A549 (cell line): ENCODE measurements around the gene ZNF646. TPM values are rescaled to one million over a fixed set of nuclear protein-coding genes. Genes with fewer than 3 reads are reported as not detected.

Experiments
- ATAC-seq, 2 experiments: fragments of 200-7000 bp in 1 of 2; fragments of >200 bp in 1 of 2; cut with Nextera tagmentation in 1 of 2; cut with Tn5 transposase in 1 of 2; 3 replicates each; pipeline versions ENCODE4 v1.8.0 to v1.9.1; 2018 to 2020; ENCODE audit warnings: mild to moderate bottlenecking in 1 of 2, moderate library complexity in 1 of 2
- CTCF ChIA-PET: fragments of 300-600 bp; sonication (Branson Sonifier 250); formaldehyde crosslinking; extraction: SDS; loops from one replicate; lab custom pipeline; 2021; ENCODE audit warnings: antibody characterized with exemption, inconsistent platforms; lab: Yijun Ruan, JAX
- POLR2A ChIA-PET: fragments of 350-600 bp; formaldehyde crosslinking; extraction: SDS; loops from one replicate; lab custom pipeline; 2021; ENCODE audit warnings: antibody characterized with exemption, inconsistent platforms; lab: Yijun Ruan, JAX
- DNase-seq, 2 experiments: peaks; one replicate each; pipeline versions ENCODE4 v3.0.0 to v3.0.0-alpha.2; 2011 to 2016; ENCODE audit warnings: low read depth in 1 of 2, low spot score in 1 of 2
- FAIRE-seq: peaks from 2 replicates; lab custom pipeline; 2011; peaks lifted over from hg19 to GRCh38; lab: Jason Lieb, UNC
- H3K27ac ChIP-seq, 2 experiments: fragments of >200 bp; sonication (Bioruptor Twin); formaldehyde crosslinking; 3 replicates each; pipeline ENCODE4 v1.5.1; 2016 to 2017
- H3K4me1 ChIP-seq: fragments of >200 bp; sonication (Bioruptor Twin); formaldehyde crosslinking; 3 replicates; pipeline ENCODE4 v1.6.1; 2016
- H3K4me2 ChIP-seq: fragments of >200 bp; sonication (Bioruptor Twin); formaldehyde crosslinking; 3 replicates; pipeline ENCODE4 v1.6.1; 2016
- H3K4me3 ChIP-seq: fragments of >200 bp; sonication (Bioruptor Twin); formaldehyde crosslinking; 3 replicates; pipeline ENCODE4 v1.5.1; 2016
- H3K9me3 ChIP-seq: fragments of >200 bp; sonication (Bioruptor Twin); formaldehyde crosslinking; 3 replicates; pipeline ENCODE4 v1.6.1; 2016
- BCL3 ChIP-seq: fragments of >200 bp; sonication (Bioruptor Twin); formaldehyde crosslinking; IDR thresholded peaks from 3 replicates; pipeline ENCODE4 v1.6.1; 2016
- BHLHE40 ChIP-seq: IDR thresholded peaks from 2 replicates; pipeline ENCODE4 v1.6.1; 2012; ENCODE audit warnings: low read depth, low read length, inconsistent platforms
- CHD2 ChIP-seq: fragments of 150-350 bp; IDR thresholded peaks from 2 replicates; pipeline ENCODE4 v1.6.1; 2014; ENCODE audit warnings: low read length; ENCODE audit not compliant: partially characterized antibody
- EP300 ChIP-seq, 2 experiments: fragments of >200 bp; sonication (Bioruptor Twin); formaldehyde crosslinking; IDR thresholded peaks; 2 replicates in 1 of 2; 3 replicates in 1 of 2; pipeline ENCODE4 v1.6.1; 2016 to 2017
- FOSL2 ChIP-seq, 2 experiments: fragments of 450-650 bp in 1 of 2; fragments of >200 bp in 1 of 2; sonication (Bioruptor Twin) in 1 of 2; formaldehyde crosslinking; IDR thresholded peaks; 2 replicates each; pipeline versions ENCODE4 v1.5.0 to v1.6.1; 2016 to 2020; ENCODE audit warnings: mild to moderate bottlenecking in 1 of 2, moderate library complexity in 1 of 2
- GATA3 ChIP-seq: IDR thresholded peaks from 2 replicates; pipeline ENCODE4 v1.6.1; 2012; ENCODE audit warnings: borderline replicate concordance
- HOXA7 ChIP-seq: fragments of 250-450 bp; sonication (Bioruptor Pico); IDR thresholded peaks from 2 replicates; pipeline ENCODE4 v1.5.0; 2020; ENCODE audit warnings: mild to moderate bottlenecking, moderate library complexity
- HOXB13 ChIP-seq: fragments of 250-450 bp; sonication (Bioruptor Pico); IDR thresholded peaks from 2 replicates; pipeline ENCODE4 v1.5.0; 2020; ENCODE audit warnings: low read depth, mild to moderate bottlenecking, moderate library complexity
- JUNB ChIP-seq: fragments of >200 bp; sonication (Bioruptor Twin); formaldehyde crosslinking; IDR thresholded peaks from 2 replicates; pipeline ENCODE4 v1.6.1; 2016
- KDM1A ChIP-seq: fragments of 200-600 bp; sonication (generic); IDR thresholded peaks from 2 replicates; pipeline ENCODE4 v1.6.1; 2016; ENCODE audit warnings: low read depth, mild to moderate bottlenecking
- KDM5A ChIP-seq: fragments of 200-600 bp; sonication (generic); IDR thresholded peaks from 2 replicates; pipeline ENCODE4 v1.6.1; 2016; ENCODE audit warnings: antibody characterized with exemption, mild to moderate bottlenecking
- MAFK ChIP-seq: fragments of 450-650 bp; IDR thresholded peaks from 2 replicates; pipeline ENCODE4 v1.6.1; 2014; ENCODE audit not compliant: partially characterized antibody
- MYC ChIP-seq: IDR thresholded peaks from 2 replicates; pipeline ENCODE4 v1.6.1; 2012; ENCODE audit warnings: mild to moderate bottlenecking, inconsistent platforms, low read length, improper control_type of control experiment, borderline replicate concordance
- POLR2AphosphoS2 ChIP-seq: conservative IDR thresholded peaks from 2 replicates; pipeline ENCODE4 v1.6.1; 2012; ENCODE audit warnings: low read length, improper control_type of control experiment, inconsistent platforms
- RAD21 ChIP-seq, 2 experiments: fragments of >200 bp in 1 of 2; sonication (Bioruptor Twin) in 1 of 2; formaldehyde crosslinking in 1 of 2; IDR thresholded peaks in 1 of 2; conservative IDR thresholded peaks in 1 of 2; 2 replicates in 1 of 2; 3 replicates in 1 of 2; pipeline ENCODE4 v1.6.1; 2012 to 2018; ENCODE audit warnings: inconsistent platforms in 1 of 2
- TFCP2L1 ChIP-seq: fragments of 250-450 bp; sonication (Bioruptor Pico); IDR thresholded peaks from 2 replicates; pipeline ENCODE4 v1.5.0; 2021; ENCODE audit warnings: mild to moderate bottlenecking
- ZC3H11A ChIP-seq: fragments of 450-650 bp; IDR thresholded peaks from 2 replicates; pipeline ENCODE4 v1.6.1; 2014; ENCODE audit warnings: antibody characterized with exemption, mild to moderate bottlenecking
- ZNF302 ChIP-seq: fragments of 250-450 bp; sonication (Bioruptor Pico); IDR thresholded peaks from 2 replicates; pipeline ENCODE4 v1.9.0; 2021; ENCODE audit warnings: inconsistent platforms, mild to moderate bottlenecking, moderate library complexity
- ZSCAN20 ChIP-seq: fragments of 250-450 bp; sonication (Bioruptor Pico); IDR thresholded peaks from 2 replicates; pipeline ENCODE4 v1.8.0; 2022; ENCODE audit warnings: mild to moderate bottlenecking, moderate library complexity
- WGBS: methylation state at CpG from one replicate; pipeline ENCODE4 v1.1.6; 2017; ENCODE audit errors: missing lambda C conversion rate; 5-methylcytosine and 5-hydroxymethylcytosine counted together
- polyA plus RNA-seq, 4 experiments: library from polyadenylated mRNA; depleted of rRNA in 3 of 4; stranded (reverse); fragments of >200 nt; fragmentation: RNase III in 1 of 4; extraction: RNeasy Plus Mini Kit Qiagen cat#74134 plus additional on column Dnase treatment in 1 of 4; gene quantifications; 2 replicates in 3 of 4; 3 replicates in 1 of 4; pipeline ENCODE4 v1.2.3, GENCODE V29; 2011 to 2017
- TF ChIP-seq, protein P1 (sequence below): IDR thresholded peaks from 2 replicates; pipeline ENCODE4 v1.6.1; 2012; ENCODE audit warnings: low read depth, borderline replicate concordance
- TF ChIP-seq, protein P2 (sequence below): IDR thresholded peaks from 2 replicates; pipeline ENCODE4 v1.6.1; 2012
- TF ChIP-seq, protein P3 (sequence below): fragments of 200-600 bp; sonication (generic); IDR thresholded peaks from 2 replicates; pipeline ENCODE4 v1.6.1; 2016; ENCODE audit warnings: antibody characterized with exemption, mild to moderate bottlenecking, moderate library complexity

The ZNF646 gene
- polyA plus RNA-seq, 2 of the 4 experiments (the other 2 are of a cell fraction) = 3.0 to 8.2 TPM

DNA sequence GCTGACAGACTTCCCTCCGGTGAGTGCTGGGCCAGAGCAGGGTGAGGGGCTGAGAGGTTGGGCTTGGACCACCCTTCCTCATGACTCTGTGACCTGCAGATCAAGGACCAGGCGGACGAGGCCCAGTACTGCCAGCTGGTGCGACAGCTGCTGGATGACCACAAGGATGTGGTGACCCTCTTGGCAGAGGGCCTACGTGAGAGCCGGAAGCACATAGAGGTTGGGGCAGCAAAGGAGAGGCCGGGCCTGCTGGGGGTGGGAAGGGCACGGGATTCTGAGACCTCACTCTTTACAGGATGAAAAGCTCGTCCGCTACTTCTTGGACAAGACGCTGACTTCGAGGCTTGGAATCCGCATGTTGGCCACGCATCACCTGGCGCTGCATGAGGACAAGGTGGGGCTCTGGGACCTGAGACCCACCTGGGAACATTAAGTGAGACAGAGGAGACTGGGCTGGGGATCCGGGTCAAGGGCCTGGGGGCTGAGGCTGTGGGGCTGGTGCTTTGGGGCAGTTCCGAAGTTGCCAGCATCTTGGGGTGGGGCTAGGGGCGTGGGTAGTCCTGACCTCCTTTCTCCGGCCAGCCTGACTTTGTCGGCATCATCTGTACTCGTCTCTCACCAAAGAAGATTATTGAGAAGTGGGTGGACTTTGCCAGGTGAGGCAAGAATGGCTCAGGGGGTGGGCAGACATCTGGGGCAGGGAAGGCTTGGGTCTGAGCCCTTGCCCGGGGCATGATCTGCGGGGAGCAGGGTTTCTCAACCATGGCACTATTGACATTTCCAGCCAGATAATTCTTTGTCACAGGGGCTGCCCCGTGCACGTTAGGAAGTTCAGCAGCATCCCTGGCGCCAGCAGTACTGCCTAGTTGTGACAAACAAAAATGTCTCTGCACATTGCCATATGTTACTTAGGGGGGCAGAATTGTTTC lies 36.1 kb downstream of the ZNF646 start:
- 83% methylated on average over 26 of the region's 26 CpGs for WGBS
- no peak for ATAC-seq
- peaks cover 19% of the 10 kb centered on the region for H3K4me1 ChIP-seq
- no peak for DNase-seq
- no peak overlapping the region for H3K4me3 ChIP-seq
- TF ChIP-seq KDM1A = no peak
- no peak for TF ChIP-seq FOSL2 (IDR thresholded peaks at IDR 0.05)
- no peak for TF ChIP-seq FOSL2 (CRISPR knock-in tag; IDR thresholded peaks at IDR 0.05)
- TF ChIP-seq, protein P1, sequence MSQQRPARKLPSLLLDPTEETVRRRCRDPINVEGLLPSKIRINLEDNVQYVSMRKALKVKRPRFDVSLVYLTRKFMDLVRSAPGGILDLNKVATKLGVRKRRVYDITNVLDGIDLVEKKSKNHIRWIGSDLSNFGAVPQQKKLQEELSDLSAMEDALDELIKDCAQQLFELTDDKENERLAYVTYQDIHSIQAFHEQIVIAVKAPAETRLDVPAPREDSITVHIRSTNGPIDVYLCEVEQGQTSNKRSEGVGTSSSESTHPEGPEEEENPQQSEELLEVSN = no peak
- TF ChIP-seq MAFK = no peak
- no peak for TF ChIP-seq HOXA7
- TF ChIP-seq ZNF302 (CRISPR knock-in tag) = no peak
- TF ChIP-seq, protein P2, sequence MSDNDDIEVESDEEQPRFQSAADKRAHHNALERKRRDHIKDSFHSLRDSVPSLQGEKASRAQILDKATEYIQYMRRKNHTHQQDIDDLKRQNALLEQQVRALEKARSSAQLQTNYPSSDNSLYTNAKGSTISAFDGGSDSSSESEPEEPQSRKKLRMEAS = no peak
- TF ChIP-seq JUNB = no peak
- TF ChIP-seq BCL3 = no peak
- TF ChIP-seq KDM5A = no peak
- TF ChIP-seq EP300 (IDR thresholded peaks at IDR 0.05) = no peak
- TF ChIP-seq TFCP2L1 (CRISPR knock-in tag) = no peak
- no peak for TF ChIP-seq MYC
- no peak for TF ChIP-seq ZC3H11A
- TF ChIP-seq BHLHE40 = no peak
- no peak for TF ChIP-seq RAD21 (conservative IDR thresholded peaks at IDR 0.05 in 1 of 2, IDR thresholded peaks at IDR 0.05 in 1 of 2)
- no peak for TF ChIP-seq HOXB13 (CRISPR knock-in tag)
- TF ChIP-seq ZSCAN20 (CRISPR knock-in tag) = no peak
- no peak for TF ChIP-seq GATA3
- no peak for TF ChIP-seq CHD2
- FAIRE-seq = no peak
- no peak overlapping the region for H3K4me2 ChIP-seq
- CTCF ChIA-PET = interaction anchor here (3.1 to 20.3 kb wide), 2 partner anchors 32 to 126 kb away, joined by 12 to 166 read pairs; partner anchors contain the start of gene HSD3B7
- H3K27ac ChIP-seq = no peak overlapping the region
- no peaks in the 10 kb centered on the region for H3K9me3 ChIP-seq
- POLR2A ChIA-PET = no interaction called here

GRCh38 chr16:31111881-31112466 lies 37.8 kb downstream of the ZNF646 start:
- DNase-seq (no peak), FAIRE-seq (no peak), ATAC-seq (no peak)
- Histone ChIP-seq H3K4me3 (no peak overlapping the region), H3K27ac (no peak overlapping the region), H3K4me2 (no peak overlapping the region), H3K9me3 (no peaks in the 10 kb centered on the region), H3K4me1 (peaks cover 16% of the 10 kb centered on the region; the same call in 2 of the 3 replicates)
- CTCF ChIA-PET = interaction anchor here (0.8 to 20.3 kb wide), 4 partner anchors 9 to 331 kb away, joined by 3 to 166 read pairs (median 10); partner anchors contain the start of gene ZNF843
- WGBS = 96% methylated on average over 10 of the region's 23 CpGs
- POLR2A ChIA-PET = no interaction called here
- no peak for TF ChIP-seq POLR2AphosphoS2
- TF ChIP-seq, protein P3, sequence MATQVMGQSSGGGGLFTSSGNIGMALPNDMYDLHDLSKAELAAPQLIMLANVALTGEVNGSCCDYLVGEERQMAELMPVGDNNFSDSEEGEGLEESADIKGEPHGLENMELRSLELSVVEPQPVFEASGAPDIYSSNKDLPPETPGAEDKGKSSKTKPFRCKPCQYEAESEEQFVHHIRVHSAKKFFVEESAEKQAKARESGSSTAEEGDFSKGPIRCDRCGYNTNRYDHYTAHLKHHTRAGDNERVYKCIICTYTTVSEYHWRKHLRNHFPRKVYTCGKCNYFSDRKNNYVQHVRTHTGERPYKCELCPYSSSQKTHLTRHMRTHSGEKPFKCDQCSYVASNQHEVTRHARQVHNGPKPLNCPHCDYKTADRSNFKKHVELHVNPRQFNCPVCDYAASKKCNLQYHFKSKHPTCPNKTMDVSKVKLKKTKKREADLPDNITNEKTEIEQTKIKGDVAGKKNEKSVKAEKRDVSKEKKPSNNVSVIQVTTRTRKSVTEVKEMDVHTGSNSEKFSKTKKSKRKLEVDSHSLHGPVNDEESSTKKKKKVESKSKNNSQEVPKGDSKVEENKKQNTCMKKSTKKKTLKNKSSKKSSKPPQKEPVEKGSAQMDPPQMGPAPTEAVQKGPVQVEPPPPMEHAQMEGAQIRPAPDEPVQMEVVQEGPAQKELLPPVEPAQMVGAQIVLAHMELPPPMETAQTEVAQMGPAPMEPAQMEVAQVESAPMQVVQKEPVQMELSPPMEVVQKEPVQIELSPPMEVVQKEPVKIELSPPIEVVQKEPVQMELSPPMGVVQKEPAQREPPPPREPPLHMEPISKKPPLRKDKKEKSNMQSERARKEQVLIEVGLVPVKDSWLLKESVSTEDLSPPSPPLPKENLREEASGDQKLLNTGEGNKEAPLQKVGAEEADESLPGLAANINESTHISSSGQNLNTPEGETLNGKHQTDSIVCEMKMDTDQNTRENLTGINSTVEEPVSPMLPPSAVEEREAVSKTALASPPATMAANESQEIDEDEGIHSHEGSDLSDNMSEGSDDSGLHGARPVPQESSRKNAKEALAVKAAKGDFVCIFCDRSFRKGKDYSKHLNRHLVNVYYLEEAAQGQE = no peak
